GM21447 (cell line): ENCODE data around the gene TEKT5.
"Not testable (repeated sequence)": the region's sequence is repeated elsewhere in the genome, so short reads cannot be mapped to it uniquely, and the experiment has no call there.

Experiments
- ATAC-seq: cut with Tn5 transposase; IDR thresholded peaks from one replicate; pipeline ENCODE4 v1.9.1; 2021; ENCODE audit not compliant: unreplicated experiment

TEKT5 gene

DNA sequence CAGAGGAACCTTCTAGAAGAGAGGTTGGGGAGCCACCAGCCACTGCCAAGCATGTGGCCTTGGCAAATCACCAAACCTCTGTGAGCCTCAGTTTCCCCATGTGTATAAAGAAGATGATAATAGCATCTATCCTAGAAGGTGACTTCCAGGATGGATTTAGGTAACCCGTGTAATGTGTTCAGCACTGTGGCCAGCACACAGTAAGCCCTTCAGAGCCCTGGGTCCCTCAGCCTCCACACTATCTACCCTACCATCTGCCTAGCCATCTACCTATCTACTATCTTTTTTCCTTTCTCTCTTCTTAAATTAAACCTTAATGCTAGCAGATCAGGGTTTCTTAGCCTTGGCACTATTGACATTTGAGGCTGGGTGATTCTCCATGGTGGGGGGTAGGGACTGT lies 33.0 kb downstream of the TEKT5 start:
- ATAC-seq: no peak

- no peak for ATAC-seq
Observed at GRCh38 chr16:10660950-10661635, 33.6 kb downstream of the TEKT5 start.

DNA sequence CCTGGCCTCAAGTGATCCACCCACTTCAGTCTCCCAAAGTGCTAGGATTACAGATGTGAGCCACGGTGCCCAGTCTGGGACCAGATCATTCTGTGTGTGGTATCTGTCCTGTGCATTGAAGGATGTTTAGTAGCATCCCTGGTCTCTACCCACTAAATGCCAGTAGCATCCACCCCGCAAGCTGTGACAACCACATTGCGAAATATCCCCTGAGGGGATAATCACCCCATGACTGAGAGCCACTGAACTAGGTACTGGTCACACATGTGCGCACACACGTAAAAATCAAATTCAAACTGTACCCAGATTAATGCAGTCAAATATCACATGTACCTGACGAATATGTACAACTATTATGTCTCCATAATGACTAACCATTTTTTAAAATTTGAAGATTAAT lies 35.8 kb downstream of the TEKT5 start:
- ATAC-seq: no peak

DNA sequence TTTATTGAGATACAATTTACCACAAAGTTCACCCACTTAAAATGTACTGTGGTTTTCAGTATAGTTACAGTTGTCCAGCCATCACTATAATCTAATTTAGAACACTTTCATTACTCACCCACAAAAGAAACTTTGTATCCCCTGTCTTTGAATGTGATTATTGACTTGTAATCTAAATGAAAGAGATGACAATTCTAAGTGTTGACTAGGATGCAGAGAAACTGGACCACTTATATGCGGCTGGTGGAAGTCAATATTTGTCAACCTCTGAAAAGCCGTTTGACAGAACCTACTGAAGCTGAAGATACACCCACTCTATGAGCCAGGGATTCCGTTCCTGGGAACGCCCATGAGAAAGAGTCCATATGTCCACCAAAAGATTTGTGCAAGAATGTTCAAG lies 36.8 kb downstream of the TEKT5 start:
- no peak for ATAC-seq

- ATAC-seq: no peak
Observed at GRCh38 chr16:10656618-10657017, 38.1 kb downstream of the TEKT5 start.

GRCh38 chr16:10655415-10655977 lies 39.2 kb downstream of the TEKT5 start:
- no peak for ATAC-seq

- no peak for ATAC-seq
Observed at GRCh38 chr16:10654592-10655414, 39.9 kb downstream of the TEKT5 start.

- ATAC-seq: no peak
Observed at GRCh38 chr16:10652730-10653590, 41.8 kb downstream of the TEKT5 start.

DNA sequence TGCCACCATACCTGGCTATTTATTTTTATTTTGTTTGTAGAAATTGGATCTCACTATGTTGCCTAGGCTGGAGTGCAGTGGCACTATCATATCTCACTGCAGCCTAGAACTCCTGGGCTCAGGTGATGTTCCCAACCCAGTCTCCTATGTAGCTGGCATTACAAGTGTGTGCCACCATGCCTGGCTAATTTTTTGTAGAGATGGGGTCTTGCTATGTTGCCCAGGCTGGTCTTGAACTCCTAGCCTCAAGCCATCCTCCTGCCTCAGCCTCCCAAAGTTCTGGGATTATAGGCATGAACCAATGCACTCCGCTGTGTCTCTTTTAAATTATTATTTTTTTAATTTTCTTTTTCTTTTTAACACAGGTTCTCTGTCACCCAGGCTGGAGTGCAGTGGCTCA lies 45.6 kb downstream of the TEKT5 start:
- ATAC-seq: not testable (repeated sequence)

DNA sequence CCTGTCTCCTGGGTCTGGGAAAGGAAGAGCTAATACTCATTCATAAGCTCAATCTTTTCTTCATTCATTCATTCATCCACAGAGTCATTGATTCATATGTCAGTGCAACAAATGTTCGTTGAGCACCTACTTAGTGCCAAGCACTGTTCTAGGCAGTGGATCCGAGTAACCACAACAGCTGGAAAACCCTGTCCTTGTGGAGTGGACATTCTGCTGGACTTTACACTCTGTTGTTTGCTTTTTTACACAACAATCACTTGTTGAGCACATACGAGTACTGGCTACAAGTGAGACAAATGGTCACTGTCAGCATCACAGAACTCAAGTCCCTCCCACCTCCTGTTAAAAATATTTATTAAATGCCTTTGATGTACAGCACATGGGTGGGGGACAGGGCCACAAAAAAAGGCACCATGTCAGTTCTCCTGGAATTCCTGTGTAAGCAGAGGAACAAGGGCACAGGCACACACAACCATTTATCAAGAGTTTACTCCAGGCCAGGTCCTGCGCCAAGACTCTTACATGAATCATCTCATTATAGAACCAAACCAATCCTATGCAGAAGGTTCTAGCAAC lies 46.9 kb downstream of the TEKT5 start:
- ATAC-seq: no peak

GRCh38 chr16:10647264-10647720 lies 47.4 kb downstream of the TEKT5 start:
- ATAC-seq: no peak

- ATAC-seq: no peak
Observed at GRCh38 chr16:10646581-10647263, 48.0 kb downstream of the TEKT5 start.

DNA sequence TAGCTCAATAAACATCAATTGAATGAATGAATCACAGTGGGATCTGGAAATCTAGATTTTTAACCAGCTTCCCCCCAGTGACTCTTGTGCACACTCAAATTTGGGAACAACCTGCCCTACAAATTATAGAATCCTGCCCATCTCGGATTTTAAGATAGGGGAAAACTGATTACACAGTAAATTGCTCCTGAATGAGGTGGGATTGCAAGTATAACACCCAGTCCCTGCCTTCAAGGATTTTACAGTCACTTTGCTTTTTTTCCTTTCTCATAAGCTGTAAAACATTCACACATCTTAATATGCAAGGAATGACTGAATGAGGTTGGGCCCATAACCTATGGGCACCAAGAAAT lies 48.5 kb downstream of the TEKT5 start:
- ATAC-seq: no peak

DNA sequence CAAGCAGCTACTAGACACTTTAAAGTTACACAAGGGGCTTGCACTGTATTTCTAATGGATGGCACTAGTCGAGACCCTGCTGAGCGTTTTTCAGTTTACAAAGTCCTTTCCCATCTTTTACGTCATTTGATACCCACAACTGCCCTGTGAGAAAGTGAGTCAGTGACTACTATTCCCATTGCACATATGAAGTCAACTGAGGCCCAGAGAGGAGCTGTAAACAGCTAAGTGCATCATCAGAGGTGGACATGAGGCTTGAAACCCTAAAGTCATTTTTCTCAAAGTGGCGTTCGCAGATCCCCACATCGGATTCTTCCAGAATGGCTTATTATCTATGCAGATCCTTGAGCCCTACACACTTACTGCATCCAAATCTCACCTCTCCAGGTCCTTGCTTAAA lies 50.6 kb downstream of the TEKT5 start:
- ATAC-seq: no peak

- no peak for ATAC-seq
Observed at GRCh38 chr16:10642964-10643363, 51.8 kb downstream of the TEKT5 start.

DNA sequence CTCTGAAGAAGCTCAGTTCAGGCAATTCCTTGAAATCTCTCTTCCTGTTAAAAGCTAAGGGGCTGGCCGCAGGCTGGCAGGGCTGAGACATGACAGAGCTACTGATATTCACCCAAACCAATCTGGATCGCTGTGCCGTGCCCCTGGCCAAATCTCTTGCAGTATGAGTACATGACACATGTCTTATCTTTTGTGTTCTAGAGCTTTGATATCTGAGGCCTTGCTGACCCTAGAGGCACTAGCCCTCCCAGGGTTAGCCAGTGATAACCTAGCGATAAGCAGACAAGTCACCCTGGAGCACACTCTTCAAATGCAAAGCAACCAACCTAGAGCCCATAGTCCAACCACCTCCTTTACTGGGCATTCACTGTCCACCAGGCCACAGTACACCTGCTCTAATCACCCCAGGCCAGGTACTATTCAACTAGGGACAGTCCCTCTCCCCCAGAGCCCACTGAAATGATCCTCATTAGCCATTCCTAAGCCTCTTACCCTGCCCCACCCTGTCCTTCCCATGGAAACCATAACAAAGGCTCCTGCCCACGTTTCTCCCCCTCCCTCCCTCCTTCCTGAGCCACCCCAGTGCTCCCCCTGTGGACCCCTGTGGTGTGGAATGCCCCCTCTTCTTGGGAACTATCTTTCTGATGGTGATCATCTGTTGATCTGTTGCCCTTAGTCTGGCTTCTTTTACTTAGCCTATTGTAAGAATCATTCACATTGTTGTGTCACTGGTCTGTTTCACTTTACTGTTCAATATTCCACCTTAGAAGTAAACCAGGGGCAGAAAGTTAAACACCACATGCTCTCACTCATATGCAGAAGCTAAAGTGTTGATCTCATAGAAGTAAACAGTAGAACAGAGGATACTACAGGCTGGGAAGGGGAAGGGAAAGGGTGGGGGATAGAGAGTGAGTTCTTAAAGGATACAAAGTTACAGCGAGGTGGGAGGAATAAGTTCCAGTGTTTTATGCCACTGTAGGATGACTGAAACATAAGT lies 52.5 kb downstream of the TEKT5 start:
- ATAC-seq: no peak

GRCh38 chr16:10641555-10641952 lies 53.2 kb downstream of the TEKT5 start:
- no peak for ATAC-seq

DNA sequence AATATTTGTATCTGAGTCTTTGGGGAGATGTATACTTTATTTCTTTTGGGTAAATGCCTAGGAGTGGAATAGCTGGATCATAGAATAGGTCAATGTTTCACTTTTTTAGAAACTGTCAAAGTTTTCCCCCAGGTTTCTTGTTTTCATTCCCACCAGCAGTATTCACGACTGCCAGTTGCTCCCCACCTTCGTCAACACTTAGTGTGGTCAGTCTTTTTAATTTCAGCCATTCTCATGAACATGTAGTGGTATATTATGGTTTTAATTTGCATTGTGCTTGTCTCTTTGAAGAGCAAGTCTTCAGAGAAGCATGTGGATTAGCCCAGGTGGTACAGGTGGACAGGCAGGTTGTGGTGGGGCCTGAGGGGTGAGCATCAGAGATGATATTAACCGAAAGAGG lies 53.8 kb downstream of the TEKT5 start:
- no peak for ATAC-seq

GRCh38 chr16:10638101-10638500 lies 56.6 kb downstream of the TEKT5 start:
- no peak for ATAC-seq
